OCI-M2 (cell line): Measurements from ENCODE around the gene TMCO4.
"Not testable (repeated sequence)": the region's sequence is repeated elsewhere in the genome, so short reads cannot be mapped to it uniquely, and the experiment has no call there.

ENCODE experiments used
- DNase-seq: peaks from one replicate; lab custom pipeline; 2025; ENCODE audit not compliant: unreplicated experiment; lab: John Stamatoyannopoulos, UW

Gene TMCO4

GRCh38 chr1:19814244-19814661 lies 14.5 kb upstream of the TMCO4 start:
- DNase-seq, result no peak

GRCh38 chr1:19813643-19813960 lies 13.9 kb upstream of the TMCO4 start:
- DNase-seq, result no peak

- no peak for DNase-seq
Measured at GRCh38 chr1:19812875-19813642, 13.3 kb upstream of the TMCO4 start.

GRCh38 chr1:19811206-19811851 lies 11.6 kb upstream of the TMCO4 start:
- no peak for DNase-seq

GRCh38 chr1:19809044-19809750 lies 9.5 kb upstream of the TMCO4 start:
- no peak for DNase-seq

- DNase-seq, result no peak
Measured at GRCh38 chr1:19808351-19808750, 8.6 kb upstream of the TMCO4 start.

- no peak for DNase-seq
Measured at GRCh38 chr1:19804831-19805251, 5.1 kb upstream of the TMCO4 start.

DNA sequence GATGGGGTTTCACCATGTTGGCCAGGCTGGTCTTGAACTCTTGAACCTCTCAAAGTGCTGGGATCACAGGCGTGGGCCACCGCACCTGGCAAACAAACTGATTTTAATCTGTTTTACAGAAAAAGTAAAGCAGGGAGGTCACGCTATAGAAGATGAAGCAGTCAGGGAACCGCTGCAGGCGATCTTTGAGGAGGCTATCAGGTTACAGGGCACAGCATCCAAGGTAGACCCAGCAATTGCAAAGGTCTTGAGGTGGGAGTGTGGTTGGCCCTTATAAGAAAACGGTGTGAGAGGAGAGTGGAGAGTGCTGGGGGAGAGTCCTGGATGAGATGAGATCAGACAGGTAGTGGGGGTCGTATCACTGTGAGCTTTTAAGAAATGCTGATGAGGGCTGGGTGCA lies 2.6 kb upstream of the TMCO4 start:
- DNase-seq, result no peak

DNA sequence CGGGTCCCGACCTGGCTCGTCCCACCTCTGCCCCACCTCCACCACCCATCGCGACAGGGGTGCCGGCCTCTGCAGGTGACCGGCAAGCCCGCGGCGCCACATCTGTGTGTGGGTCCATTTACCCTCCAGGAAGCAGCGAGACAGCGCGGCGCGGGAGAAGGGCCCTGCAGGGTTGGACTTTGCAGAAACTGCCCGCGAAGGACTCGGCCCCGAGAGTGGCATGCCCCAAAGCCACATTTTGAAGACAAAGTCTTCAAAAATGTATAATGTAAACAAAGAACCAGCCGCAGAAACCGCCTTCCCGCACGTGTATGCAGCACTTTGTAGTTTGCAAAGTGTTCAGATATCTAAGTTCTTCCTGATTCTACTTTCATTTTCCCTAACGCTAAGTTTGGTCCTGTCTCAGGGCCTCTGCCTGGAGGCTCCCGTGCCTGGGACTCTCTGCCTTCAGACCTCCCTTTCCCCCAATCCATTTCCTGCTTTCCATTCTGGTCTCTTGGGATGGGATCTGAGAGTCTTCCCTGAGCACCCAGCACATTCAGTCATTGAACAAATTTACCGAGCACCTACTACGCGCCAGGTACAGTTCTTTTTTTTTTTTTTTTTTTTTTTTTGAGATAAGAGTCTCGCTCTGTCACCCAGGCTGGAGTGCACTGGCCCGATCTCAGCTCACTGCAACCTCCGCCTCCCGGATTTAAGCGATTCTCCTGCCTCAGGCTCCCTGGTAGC lies 524 bp upstream of the TMCO4 start:
- no peak for DNase-seq

GRCh38 chr1:19798486-19799229 lies 1.1 kb downstream of the TMCO4 start:
- no peak for DNase-seq

DNA sequence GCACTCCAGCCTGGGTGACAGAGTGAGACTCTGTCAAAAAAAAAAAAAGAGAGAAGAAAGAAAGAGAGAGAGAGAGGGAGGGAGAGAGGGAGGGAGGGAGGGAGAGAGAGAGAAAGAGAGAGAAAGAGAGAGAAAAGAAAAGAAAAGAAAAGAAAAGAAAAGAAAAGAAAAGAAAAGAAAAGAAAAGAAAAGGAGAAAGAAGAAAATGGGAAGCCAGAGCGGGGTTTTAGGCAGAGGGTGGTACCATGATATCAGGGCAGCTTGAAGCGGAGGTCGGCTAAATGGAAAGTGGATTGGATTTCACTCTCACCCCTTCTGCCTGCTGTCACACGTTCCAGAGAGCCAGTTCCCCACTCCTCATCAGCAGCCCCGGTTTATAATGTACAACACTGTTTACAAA lies 1.9 kb downstream of the TMCO4 start:
- DNase-seq, result no peak

DNA sequence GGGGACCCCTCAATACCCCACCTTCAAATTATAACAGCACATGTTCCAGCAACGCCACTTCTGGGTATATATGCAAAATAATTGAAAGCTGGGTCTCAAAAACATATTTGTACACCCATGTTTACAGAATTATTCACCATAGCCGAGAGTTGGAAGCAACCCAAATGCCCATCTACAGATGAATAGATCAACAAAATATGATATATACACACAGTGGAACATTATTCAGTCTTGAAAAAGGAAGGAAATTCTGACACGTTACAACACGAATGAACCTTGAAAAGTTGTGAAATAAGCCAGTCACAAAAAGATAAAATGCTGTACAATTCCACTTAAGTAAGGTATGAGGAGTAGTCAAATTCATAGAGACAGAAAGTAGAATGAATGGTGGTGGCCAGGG lies 5.1 kb downstream of the TMCO4 start:
- DNase-seq, result no peak

DNA sequence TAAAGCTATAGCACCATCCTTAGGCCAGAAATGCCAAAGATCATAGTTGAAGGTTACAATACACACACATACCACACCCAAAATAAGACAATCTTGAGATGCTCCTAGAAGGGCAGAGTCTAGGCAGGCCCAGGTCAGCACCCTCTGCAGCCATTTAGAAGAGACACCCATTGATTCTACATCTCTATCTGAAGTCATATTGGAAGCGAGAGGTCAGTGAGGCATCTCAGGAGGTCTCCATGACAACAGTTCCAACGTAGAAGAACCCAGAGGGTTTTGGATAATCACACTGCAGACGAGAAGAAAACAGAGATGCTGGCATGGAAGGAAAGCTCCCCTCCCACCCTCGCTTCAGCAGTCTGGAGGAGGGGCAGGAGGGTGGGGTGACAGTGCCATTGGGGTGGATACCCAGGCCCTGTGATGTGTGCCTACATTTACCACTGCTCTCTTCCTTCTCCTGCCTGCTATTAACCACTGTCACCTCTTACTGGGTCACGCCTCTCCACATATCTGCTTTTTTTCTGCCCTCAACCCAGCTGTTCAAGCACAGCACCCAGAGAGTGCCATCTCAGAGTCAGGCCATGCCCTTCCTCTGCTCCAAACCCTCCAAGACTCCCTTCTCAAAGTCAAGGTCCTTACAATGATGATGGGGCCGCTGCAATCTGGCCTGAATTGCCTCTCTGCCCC lies 6.2 kb downstream of the TMCO4 start:
- no peak for DNase-seq

DNA sequence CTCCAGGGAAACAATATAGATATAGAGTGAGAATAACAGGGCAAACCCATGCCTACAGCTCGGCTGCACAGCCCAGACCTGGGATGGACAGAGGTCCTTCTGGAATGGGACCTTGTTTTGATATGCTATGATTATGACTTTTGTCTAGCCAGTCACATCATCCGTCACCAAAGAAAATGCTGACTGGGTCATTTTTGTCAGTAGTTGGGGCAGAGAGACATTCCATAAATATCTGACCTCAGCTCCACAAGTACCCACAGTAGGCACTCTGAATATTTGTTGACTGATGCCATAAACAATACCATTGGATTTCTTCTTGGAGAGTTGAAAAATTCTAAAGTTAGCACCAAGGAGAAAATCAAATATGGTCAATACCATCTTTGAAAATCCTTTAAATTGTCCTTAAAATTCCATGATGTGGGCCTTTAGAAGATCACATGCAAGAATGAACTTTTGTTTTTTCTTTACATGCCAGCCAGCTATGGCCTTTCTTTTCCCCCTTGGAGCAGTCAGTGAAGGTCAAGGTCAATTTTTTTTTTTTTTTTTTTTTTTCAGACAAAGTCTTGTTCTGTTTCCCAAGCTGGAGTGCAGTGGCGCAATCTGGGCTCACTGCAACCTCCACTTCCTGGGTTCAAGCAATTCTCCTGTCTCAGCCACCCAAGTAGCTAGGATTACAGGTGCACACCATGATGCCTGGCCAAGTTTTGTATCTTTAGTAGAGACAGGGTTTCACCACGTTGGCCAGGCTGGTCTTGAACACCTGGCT lies 7.3 kb downstream of the TMCO4 start:
- DNase-seq, result no peak

GRCh38 chr1:19790061-19790975 lies 9.4 kb downstream of the TMCO4 start:
- DNase-seq, result not testable (repeated sequence)

- no peak for DNase-seq
Measured at GRCh38 chr1:19786988-19787423, 12.7 kb downstream of the TMCO4 start.

DNA sequence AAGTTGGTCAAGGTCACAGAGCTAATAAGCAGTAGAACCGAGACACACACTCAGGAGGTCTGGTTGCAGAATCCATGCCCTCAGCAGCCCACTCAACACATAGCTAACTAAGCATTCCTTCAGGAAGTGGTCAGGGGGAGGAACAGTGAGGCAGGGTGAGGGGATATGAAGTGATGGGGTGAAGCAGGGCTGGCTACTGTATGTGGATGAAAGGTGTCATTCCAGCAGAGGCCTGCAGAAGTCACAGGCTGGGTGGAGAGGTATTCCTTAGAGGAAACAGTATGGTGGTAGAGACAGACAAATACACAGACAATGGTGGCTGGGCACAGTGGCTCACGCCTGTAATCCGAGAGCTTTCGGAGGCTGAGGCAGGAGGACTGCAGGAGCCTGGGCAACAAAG lies 14.1 kb downstream of the TMCO4 start:
- DNase-seq, result no peak

- DNase-seq, result no peak
Measured at GRCh38 chr1:19780267-19780877, 19.3 kb downstream of the TMCO4 start.
